ENCODE measurements around the gene CTNNA2.

CTNNA2 gene

DNA sequence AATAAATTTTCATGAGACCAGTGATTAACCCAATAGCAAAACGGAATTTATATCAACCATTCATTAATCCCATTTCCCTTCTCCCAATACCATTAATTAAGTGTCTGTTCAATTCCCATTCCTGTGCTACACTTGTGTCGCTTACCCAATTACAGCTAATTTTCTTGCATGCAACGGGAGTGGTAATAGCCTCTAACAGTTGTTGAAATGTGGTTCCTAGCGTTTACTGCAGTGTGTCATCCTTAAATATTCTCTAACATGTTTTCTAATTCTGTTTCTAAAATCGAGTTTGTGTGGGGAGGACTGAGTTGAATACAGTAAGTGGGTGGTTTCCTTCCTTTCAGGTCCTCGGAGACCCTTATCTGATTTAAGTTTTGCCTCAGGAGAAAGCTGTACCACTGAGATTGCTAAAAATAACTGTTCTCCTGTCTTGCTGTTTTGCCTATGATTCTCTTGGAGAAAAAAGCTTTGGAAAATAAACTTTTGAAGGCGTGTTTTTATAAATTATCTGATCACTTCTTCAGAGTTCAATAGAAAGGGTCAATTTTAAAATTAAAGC, 851.0 kb downstream of the CTNNA2 start:
- TF ChIP-seq, protein P1, sequence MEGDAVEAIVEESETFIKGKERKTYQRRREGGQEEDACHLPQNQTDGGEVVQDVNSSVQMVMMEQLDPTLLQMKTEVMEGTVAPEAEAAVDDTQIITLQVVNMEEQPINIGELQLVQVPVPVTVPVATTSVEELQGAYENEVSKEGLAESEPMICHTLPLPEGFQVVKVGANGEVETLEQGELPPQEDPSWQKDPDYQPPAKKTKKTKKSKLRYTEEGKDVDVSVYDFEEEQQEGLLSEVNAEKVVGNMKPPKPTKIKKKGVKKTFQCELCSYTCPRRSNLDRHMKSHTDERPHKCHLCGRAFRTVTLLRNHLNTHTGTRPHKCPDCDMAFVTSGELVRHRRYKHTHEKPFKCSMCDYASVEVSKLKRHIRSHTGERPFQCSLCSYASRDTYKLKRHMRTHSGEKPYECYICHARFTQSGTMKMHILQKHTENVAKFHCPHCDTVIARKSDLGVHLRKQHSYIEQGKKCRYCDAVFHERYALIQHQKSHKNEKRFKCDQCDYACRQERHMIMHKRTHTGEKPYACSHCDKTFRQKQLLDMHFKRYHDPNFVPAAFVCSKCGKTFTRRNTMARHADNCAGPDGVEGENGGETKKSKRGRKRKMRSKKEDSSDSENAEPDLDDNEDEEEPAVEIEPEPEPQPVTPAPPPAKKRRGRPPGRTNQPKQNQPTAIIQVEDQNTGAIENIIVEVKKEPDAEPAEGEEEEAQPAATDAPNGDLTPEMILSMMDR (IDR thresholded peaks at IDR 0.05; ENCODE audit: control insufficient read depth, insufficient read depth, low read depth, low read length, missing control alignments), result no peak
- H3K4me3 ChIP-seq (ENCODE audit: control insufficient read depth, low read depth, low read length), result no peak overlapping the region
- DNase-seq (ENCODE audit: low read depth), result no peak

DNA sequence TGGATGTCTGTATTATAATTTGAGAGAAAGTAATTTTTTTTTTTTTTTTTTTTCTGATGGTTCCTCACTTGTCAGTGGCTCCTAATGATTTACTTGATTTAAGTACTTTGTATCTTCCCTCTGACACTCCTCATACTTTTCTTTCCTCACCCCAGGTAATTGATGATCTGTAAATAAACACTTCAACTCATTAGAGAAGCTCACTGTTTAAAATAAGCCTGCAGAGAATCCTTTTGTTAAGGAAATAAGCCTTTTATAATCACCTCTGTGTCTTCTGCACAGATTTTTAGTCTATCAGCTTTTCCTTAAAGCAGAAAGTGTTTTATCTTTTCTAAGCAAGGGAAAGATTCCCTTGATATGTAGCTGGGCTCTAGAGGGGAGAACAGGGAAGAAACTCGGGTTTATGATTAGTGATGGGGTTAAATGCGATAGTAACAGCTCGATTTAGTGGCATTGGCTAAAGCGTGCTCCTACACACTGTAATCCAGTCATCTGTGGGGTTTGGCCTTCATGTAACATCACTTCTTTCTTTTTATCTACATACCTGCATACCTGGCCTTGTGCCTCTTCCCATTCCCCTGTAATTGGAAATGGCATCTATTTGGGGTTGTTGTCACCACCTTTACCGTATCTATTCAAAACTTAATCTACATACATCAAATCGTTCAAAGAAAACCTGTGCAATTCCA, 851.8 kb downstream of the CTNNA2 start:
- H3K4me3 ChIP-seq (ENCODE audit: control insufficient read depth, low read depth, low read length), result no peak overlapping the region
- TF ChIP-seq, protein P1 (IDR thresholded peaks at IDR 0.05; ENCODE audit: control insufficient read depth, insufficient read depth, low read depth, low read length, missing control alignments), result no peak
- DNase-seq (ENCODE audit: low read depth), result no peak

DNA sequence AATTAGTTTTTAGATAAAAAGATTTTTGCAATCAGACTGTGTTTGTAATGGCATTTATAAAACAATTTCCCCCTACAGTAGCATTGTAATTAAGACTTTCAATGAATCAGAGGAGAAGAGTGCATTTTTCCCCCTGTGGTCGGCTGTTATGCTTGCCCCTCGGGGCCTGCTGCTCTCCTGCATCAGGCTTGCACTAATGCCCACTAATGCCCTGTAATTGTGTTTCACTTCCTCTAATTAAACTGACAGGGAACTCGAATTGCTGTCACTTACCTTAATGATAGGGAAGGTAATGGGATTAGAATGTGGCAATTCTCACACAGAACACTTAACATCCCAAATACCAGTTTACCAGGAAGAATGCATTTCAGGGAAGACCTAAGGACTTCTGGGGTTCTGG, 852.9 kb downstream of the CTNNA2 start:
- DNase-seq (ENCODE audit: low read depth), result no peak
- TF ChIP-seq, protein P1 (IDR thresholded peaks at IDR 0.05; ENCODE audit: control insufficient read depth, insufficient read depth, low read depth, low read length, missing control alignments), result no peak
- H3K4me3 ChIP-seq (ENCODE audit: control insufficient read depth, low read depth, low read length), result no peak overlapping the region

GRCh38 chr2:80370375-80371009, 857.6 kb downstream of the CTNNA2 start:
- DNase-seq (ENCODE audit: low read depth), result no peak
- TF ChIP-seq, protein P1 (IDR thresholded peaks at IDR 0.05; ENCODE audit: control insufficient read depth, insufficient read depth, low read depth, low read length, missing control alignments), result no peak
- H3K4me3 ChIP-seq (ENCODE audit: control insufficient read depth, low read depth, low read length), result no peak overlapping the region

DNA sequence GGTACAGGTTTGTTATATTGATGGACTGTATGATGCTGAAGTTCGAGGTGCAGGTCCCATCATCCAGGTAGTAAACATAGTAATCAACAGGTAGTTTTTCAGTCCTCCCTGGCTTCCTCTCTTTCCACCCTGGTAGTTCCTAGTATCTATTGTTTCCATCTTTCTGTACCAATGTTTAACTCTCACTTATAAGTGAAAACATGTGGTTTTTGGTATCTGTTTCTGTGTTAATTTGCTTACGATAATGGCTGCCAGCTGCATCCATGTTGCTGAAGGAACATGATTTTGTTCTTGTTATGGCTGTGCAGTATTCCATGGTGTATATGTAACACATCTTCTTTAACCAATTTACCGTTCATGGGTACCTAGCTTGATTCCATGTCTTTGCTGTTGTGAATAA, 861.3 kb downstream of the CTNNA2 start:
- no peak for DNase-seq (ENCODE audit: low read depth)
- H3K4me3 ChIP-seq (ENCODE audit: control insufficient read depth, low read depth, low read length), result no peak overlapping the region
- TF ChIP-seq, protein P1 (IDR thresholded peaks at IDR 0.05; ENCODE audit: control insufficient read depth, insufficient read depth, low read depth, low read length, missing control alignments), result no peak

DNA sequence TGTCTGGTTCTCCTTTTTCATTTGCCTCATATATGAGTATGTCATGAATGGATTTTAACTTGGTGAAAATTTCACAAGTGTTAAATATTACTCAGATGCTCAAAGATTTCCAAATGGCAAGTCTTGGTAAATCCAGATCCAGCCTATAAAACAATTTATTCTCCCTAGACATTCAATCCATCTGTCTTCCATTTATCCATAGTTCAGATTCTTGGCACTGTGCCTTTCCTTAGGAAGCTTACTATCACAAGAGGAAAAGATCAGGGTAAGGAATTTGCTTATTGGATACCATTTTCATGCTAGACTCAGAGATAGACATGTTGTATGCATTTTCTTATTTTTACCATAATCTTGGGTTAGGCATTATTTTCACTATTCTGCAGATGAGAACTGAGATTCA, 864.2 kb downstream of the CTNNA2 start:
- TF ChIP-seq, protein P1 (IDR thresholded peaks at IDR 0.05; ENCODE audit: control insufficient read depth, insufficient read depth, low read depth, low read length, missing control alignments), result no peak
- H3K4me3 ChIP-seq (ENCODE audit: control insufficient read depth, low read depth, low read length), result no peak overlapping the region
- no peak for DNase-seq (ENCODE audit: low read depth)
